ENCODE data around the gene KCNJ13. TPM values are rescaled to one million over a fixed set of nuclear protein-coding genes. Genes with fewer than 3 reads are reported as not detected.

The KCNJ13 gene
- total RNA-seq, 1 experiment from 2014 or later, result not detected

DNA sequence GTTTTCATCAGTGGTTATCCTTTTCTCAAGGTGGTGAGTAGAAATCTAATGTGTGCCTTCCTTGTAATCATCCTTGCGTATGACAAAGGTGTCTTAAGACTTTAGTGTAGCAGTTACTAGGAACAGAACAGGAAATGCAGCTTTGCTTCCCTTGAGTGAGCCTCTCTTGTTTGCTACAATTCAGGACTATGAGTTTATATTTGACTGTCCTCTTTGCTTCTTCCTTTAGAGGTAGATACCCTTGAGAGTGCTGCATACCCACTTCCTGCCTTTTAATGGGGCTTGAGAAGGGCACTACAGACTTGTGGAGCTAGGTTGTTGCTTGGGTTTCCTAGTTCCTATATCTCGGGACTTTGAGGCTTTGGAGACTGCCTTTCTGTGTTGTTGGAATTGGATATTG, 3.8 kb downstream of the KCNJ13 start:
- Histone ChIP-seq H3K4me1 (ENCODE audit: insufficient read depth, low read length, poor library complexity, severe bottlenecking) (peaks cover 5% of the 10 kb centered on the region), H3K9me3 (ENCODE audit: low read depth, low read length, poor library complexity, severe bottlenecking) (no peaks in the 10 kb centered on the region), H3K27me3 (replicated peaks; ENCODE audit: insufficient read depth, low read depth, low read length, poor library complexity) (no peaks in the 10 kb centered on the region), H3K27ac (ENCODE audit: low read depth, low read length, poor library complexity, severe bottlenecking) (no peak overlapping the region), H3K36me3 (ENCODE audit: insufficient read depth, low read length, poor library complexity, severe bottlenecking) (peaks cover 28% of the 10 kb centered on the region), H3K4me3 (ENCODE audit: low read depth, low read length, poor library complexity, severe bottlenecking) (no peak overlapping the region)
- ChIA-PET POLR2A (ENCODE audit: low non-redundant PET) (no interaction called here), CTCF (no interaction called here)
- TF ChIP-seq, protein P1, sequence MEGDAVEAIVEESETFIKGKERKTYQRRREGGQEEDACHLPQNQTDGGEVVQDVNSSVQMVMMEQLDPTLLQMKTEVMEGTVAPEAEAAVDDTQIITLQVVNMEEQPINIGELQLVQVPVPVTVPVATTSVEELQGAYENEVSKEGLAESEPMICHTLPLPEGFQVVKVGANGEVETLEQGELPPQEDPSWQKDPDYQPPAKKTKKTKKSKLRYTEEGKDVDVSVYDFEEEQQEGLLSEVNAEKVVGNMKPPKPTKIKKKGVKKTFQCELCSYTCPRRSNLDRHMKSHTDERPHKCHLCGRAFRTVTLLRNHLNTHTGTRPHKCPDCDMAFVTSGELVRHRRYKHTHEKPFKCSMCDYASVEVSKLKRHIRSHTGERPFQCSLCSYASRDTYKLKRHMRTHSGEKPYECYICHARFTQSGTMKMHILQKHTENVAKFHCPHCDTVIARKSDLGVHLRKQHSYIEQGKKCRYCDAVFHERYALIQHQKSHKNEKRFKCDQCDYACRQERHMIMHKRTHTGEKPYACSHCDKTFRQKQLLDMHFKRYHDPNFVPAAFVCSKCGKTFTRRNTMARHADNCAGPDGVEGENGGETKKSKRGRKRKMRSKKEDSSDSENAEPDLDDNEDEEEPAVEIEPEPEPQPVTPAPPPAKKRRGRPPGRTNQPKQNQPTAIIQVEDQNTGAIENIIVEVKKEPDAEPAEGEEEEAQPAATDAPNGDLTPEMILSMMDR (conservative IDR thresholded peaks at IDR 0.05; ENCODE audit: low read depth, low read length), result no peak
- no peak for TF ChIP-seq EZH2 (IDR thresholded peaks at IDR 0.05; ENCODE audit: borderline replicate concordance, low read depth, low read length, poor library complexity, severe bottlenecking)
- no peak for DNase-seq (ENCODE audit: low spot score)
- intact Hi-C loops (cut with micrococcal nuclease; ENCODE audit: unreplicated experiment), result no loop called here
- BruUV-seq (replicated peaks), result no TSS peak

GRCh38 chr2:232771870-232772269, 4.5 kb downstream of the KCNJ13 start:
- TF ChIP-seq, protein P1 (conservative IDR thresholded peaks at IDR 0.05; ENCODE audit: low read depth, low read length), result no peak
- no peak for TF ChIP-seq EZH2 (IDR thresholded peaks at IDR 0.05; ENCODE audit: borderline replicate concordance, low read depth, low read length, poor library complexity, severe bottlenecking)

DNA sequence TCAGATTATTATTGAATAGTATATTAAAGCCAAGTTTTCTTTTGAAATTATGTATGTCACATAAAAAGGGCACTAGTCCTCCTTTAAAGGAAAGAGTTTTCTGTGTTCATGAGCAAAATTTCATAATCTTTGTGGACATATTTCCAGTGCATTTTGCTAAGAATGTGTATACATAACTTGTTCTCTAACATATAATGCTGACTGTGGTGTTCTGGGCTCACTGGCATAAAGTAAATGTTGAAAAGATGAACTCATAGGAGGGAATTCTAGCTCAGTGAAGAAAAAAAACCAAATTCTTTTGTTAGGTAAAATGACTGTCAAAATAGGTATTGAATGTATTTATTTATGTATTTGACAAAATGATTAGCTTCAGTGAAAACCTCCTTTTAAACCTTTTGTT, 6.2 kb downstream of the KCNJ13 start:
- Histone ChIP-seq H3K4me1 (ENCODE audit: insufficient read depth, low read length, poor library complexity, severe bottlenecking) (no peaks in the 10 kb centered on the region), H3K9me3 (ENCODE audit: low read depth, low read length, poor library complexity, severe bottlenecking) (no peaks in the 10 kb centered on the region), H3K4me3 (ENCODE audit: low read depth, low read length, poor library complexity, severe bottlenecking) (no peak overlapping the region), H3K27me3 (replicated peaks; ENCODE audit: insufficient read depth, low read depth, low read length, poor library complexity) (no peaks in the 10 kb centered on the region), H3K36me3 (ENCODE audit: insufficient read depth, low read length, poor library complexity, severe bottlenecking) (peaks cover 30% of the 10 kb centered on the region), H3K27ac (ENCODE audit: low read depth, low read length, poor library complexity, severe bottlenecking) (no peak overlapping the region)
- intact Hi-C loops (cut with micrococcal nuclease; ENCODE audit: unreplicated experiment), result no loop called here
- CTCF ChIA-PET, result no interaction called here
- TF ChIP-seq EZH2 (IDR thresholded peaks at IDR 0.05; ENCODE audit: borderline replicate concordance, low read depth, low read length, poor library complexity, severe bottlenecking), result no peak
- TF ChIP-seq, protein P1 (conservative IDR thresholded peaks at IDR 0.05; ENCODE audit: low read depth, low read length), result no peak
- no TSS peak for BruUV-seq (replicated peaks)
- no peak for DNase-seq (ENCODE audit: low spot score)
- POLR2A ChIA-PET (ENCODE audit: low non-redundant PET), result no interaction called here

More at GRCh38 chr2:232771870-232772269, 4.5 kb downstream of the KCNJ13 start:
- no peak overlapping the region for H3K4me3 ChIP-seq (ENCODE audit: low read depth, low read length, poor library complexity, severe bottlenecking)
- H3K36me3 ChIP-seq (ENCODE audit: insufficient read depth, low read length, poor library complexity, severe bottlenecking), result peaks cover 28% of the 10 kb centered on the region
- H3K27ac ChIP-seq (ENCODE audit: low read depth, low read length, poor library complexity, severe bottlenecking), result no peak overlapping the region
- ChIA-PET POLR2A (ENCODE audit: low non-redundant PET) (no interaction called here), CTCF (no interaction called here)
- peaks cover 5% of the 10 kb centered on the region for H3K4me1 ChIP-seq (ENCODE audit: insufficient read depth, low read length, poor library complexity, severe bottlenecking)
- no peaks in the 10 kb centered on the region for H3K27me3 ChIP-seq (replicated peaks; ENCODE audit: insufficient read depth, low read depth, low read length, poor library complexity)
- no peaks in the 10 kb centered on the region for H3K9me3 ChIP-seq (ENCODE audit: low read depth, low read length, poor library complexity, severe bottlenecking)
- no peak for DNase-seq (ENCODE audit: low spot score)
- no TSS peak for BruUV-seq (replicated peaks)
- intact Hi-C loops (cut with micrococcal nuclease; ENCODE audit: unreplicated experiment), result no loop called here
